LHCN-M2 (cell line): ENCODE results near the gene TESMIN. TPM values are rescaled to one million over a fixed set of nuclear protein-coding genes. Genes with fewer than 3 reads are reported as not detected.
A peak's percentile ranks its signal among the peaks of the same experiment; 100 is the strongest.

Experiments used
- DNase-seq: peaks from one replicate; pipeline ENCODE4 v3.0.0-alpha.2; 2012; ENCODE audit warnings: low read depth
- total RNA-seq: library from RNA; depleted of rRNA; stranded (reverse); fragments of >200 nt; gene quantifications from 2 replicates; pipeline ENCODE4 v1.2.3, GENCODE V29; 2014

The TESMIN gene
- total RNA-seq, 1 experiment from 2014 or later: not detected

GRCh38 chr11:68683536-68684384 lies 67.6 kb downstream of the TESMIN start:
- no peak for DNase-seq

- DNase-seq: no peak
Observed at GRCh38 chr11:68683121-68683520, 68.2 kb downstream of the TESMIN start.

GRCh38 chr11:68682531-68682961 lies 68.8 kb downstream of the TESMIN start:
- DNase-seq: no peak

- no peak for DNase-seq
Observed at GRCh38 chr11:68680541-68681231, 70.6 kb downstream of the TESMIN start.

- no peak for DNase-seq
Observed at GRCh38 chr11:68678031-68678441, 73.3 kb downstream of the TESMIN start.

GRCh38 chr11:68677432-68677831 lies 73.9 kb downstream of the TESMIN start:
- DNase-seq: peak; percentile 91

- DNase-seq: no peak
Observed at GRCh38 chr11:68674461-68674860, 76.9 kb downstream of the TESMIN start.

GRCh38 chr11:68673991-68674390 lies 77.3 kb downstream of the TESMIN start:
- DNase-seq: peak; percentile 7

GRCh38 chr11:68673306-68673945 lies 77.9 kb downstream of the TESMIN start:
- DNase-seq: no peak

GRCh38 chr11:68670208-68670992 lies 80.9 kb downstream of the TESMIN start:
- no peak for DNase-seq

- no peak for DNase-seq
Observed at GRCh38 chr11:68669301-68670090, 81.8 kb downstream of the TESMIN start.

- DNase-seq: no peak
Observed at GRCh38 chr11:68667511-68668500, 83.5 kb downstream of the TESMIN start.

GRCh38 chr11:68666849-68667248 lies 84.5 kb downstream of the TESMIN start:
- DNase-seq: no peak

- DNase-seq: no peak
Observed at GRCh38 chr11:68665436-68665835, 85.9 kb downstream of the TESMIN start.

GRCh38 chr11:68664906-68665305 lies 86.4 kb downstream of the TESMIN start:
- DNase-seq: no peak

GRCh38 chr11:68664141-68664540 lies 87.2 kb downstream of the TESMIN start:
- no peak for DNase-seq

GRCh38 chr11:68663482-68664010 lies 87.8 kb downstream of the TESMIN start:
- DNase-seq: no peak

- no peak for DNase-seq
Observed at GRCh38 chr11:68661697-68662603, 89.4 kb downstream of the TESMIN start.
